Upper lobe of right lung (tissue), 1 donor: Measurements from ENCODE around the gene NR1H4. TPM values are rescaled to one million over a fixed set of nuclear protein-coding genes. Genes with fewer than 3 reads are reported as not detected.
"Not testable (repeated sequence)": the region's sequence is repeated elsewhere in the genome, so short reads cannot be mapped to it uniquely, and the experiment has no call there.

Experiments used
- ATAC-seq: fragments of 200-7000 bp; cut with Tn5 transposase; one replicate; pipeline ENCODE4 v1.9.1; 2020; ENCODE audit warnings: mild to moderate bottlenecking, moderate library complexity
- DNase-seq: peaks from one replicate; pipeline ENCODE4 v3.0.0-alpha.2; 2020
- H3K27ac ChIP-seq: fragments of 200-600 bp; one replicate; pipeline ENCODE4 v1.8.0; 2022
- H3K27me3 ChIP-seq: fragments of 200-600 bp; one replicate; pipeline ENCODE4 v1.8.0; 2022; ENCODE audit warnings: mild to moderate bottlenecking
- H3K36me3 ChIP-seq: fragments of 200-600 bp; one replicate; pipeline ENCODE4 v1.8.0; 2022
- H3K4me1 ChIP-seq: fragments of 200-600 bp; one replicate; pipeline ENCODE4 v1.8.0; 2022
- H3K4me3 ChIP-seq: fragments of 200-600 bp; one replicate; pipeline ENCODE4 v1.8.0; 2022; ENCODE audit warnings: mild to moderate bottlenecking
- H3K9me3 ChIP-seq: fragments of 200-600 bp; one replicate; pipeline ENCODE4 v1.8.0; 2022
- CTCF ChIP-seq: fragments of 200-600 bp; IDR thresholded peaks from one replicate; pipeline ENCODE4 v1.8.0; 2022; ENCODE audit warnings: antibody characterized with exemption
- intact Hi-C: fragments of 100-400 bp; cut with DNase I; formaldehyde crosslinking; loops from one replicate; pipeline ENCODE4 v1.11.0; 2022
- total RNA-seq: library from RNA; stranded (reverse); fragmentation: NEBNext Ultra II Directional; extraction: Animal tissue kit (Norgen Biotek cat#: 25700); gene quantifications from one replicate; pipeline ENCODE4 v1.2.1, GENCODE V29; 2021
- donor health status: DM: no; HTN: yes; CAD: no; lungs with severe emphysema.

Gene NR1H4
- total RNA-seq, 1 donor from 2014 or later: not detected

DNA sequence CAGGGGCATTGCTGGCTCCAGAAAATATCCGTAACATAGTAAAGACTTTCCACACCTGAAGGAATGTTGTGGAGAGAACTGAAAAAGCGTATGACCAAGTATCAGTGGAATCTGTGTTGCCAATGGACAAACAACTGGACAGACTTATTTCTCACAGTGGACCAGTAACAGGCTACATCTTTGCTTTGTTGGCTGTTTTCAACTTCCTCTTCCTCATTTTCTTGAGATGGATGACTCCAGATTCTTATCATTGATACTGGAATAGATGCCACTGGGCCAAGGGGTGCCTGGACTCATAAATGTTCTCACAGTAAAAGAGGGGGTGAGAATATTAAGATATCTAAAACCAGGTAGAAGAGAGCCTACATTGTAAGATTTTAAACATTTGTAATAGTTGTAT is 106.2 kb downstream of the NR1H4 start:
- Histone ChIP-seq H3K4me1 (no peaks in the 10 kb centered on the region), H3K36me3 (no peaks in the 10 kb centered on the region), H3K27ac (no peak overlapping the region), H3K4me3 (no peak overlapping the region), H3K9me3 (no peaks in the 10 kb centered on the region), H3K27me3 (no peaks in the 10 kb centered on the region)
- intact Hi-C loops: no loop called here
- peak; percentile 45 for ATAC-seq
- TF ChIP-seq CTCF: no peak
- no peak for DNase-seq

DNA sequence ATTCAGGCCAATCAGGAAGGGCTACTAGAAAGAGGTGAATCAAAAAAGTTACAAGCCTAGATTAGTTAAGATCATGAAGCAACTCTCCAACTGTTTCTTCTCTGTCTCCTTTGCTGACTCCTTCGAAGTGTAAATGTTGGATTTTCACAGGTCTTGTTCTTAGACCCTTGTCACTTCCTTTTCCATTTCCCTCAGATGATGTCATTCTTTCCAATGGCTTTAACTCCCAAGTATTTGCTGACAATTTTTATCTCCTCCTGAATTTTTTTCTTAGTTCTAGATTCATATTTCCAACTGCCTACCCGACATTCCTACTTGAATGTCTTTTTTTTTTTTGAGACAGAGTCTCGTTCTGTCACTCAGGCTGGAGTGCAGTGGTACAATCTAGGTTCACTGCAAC is 110.6 kb downstream of the NR1H4 start:
- H3K9me3 ChIP-seq: no peaks in the 10 kb centered on the region
- ATAC-seq (no peak), DNase-seq (no peak)
- no peaks in the 10 kb centered on the region for H3K36me3 ChIP-seq
- H3K4me1 ChIP-seq: no peaks in the 10 kb centered on the region
- H3K27ac ChIP-seq: no peak overlapping the region
- H3K27me3 ChIP-seq: no peaks in the 10 kb centered on the region
- no peak overlapping the region for H3K4me3 ChIP-seq
- TF ChIP-seq CTCF: no peak
- intact Hi-C loops: no loop called here

DNA sequence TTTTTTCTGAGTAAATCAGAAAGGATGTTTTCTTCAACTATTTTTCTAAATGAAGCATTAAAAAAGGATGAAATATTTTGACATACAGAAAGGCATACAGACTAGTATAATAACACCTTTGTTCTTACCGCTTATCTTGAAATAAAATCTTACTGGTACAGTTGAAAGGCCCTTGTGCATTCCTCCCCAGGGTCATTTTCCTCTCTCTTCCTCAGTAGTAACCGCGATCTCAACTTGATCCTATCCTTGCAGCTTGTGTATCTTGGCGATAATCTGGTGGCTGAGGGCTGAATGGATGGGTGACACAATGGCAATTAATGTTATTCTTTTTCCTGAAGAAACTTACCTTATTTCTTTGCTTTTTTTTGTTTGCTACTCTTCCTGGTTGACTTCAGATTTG is 118.3 kb downstream of the NR1H4 start:
- intact Hi-C loops: no loop called here
- Histone ChIP-seq H3K4me3 (no peak overlapping the region), H3K4me1 (no peaks in the 10 kb centered on the region), H3K9me3 (no peaks in the 10 kb centered on the region), H3K27me3 (no peaks in the 10 kb centered on the region), H3K27ac (no peak overlapping the region), H3K36me3 (no peaks in the 10 kb centered on the region)
- no peak for TF ChIP-seq CTCF
- DNase-seq (no peak), ATAC-seq (no peak)

GRCh38 chr12:100593490-100593889 is 119.8 kb downstream of the NR1H4 start:
- no peaks in the 10 kb centered on the region for H3K36me3 ChIP-seq
- H3K27me3 ChIP-seq: no peaks in the 10 kb centered on the region
- no peak overlapping the region for H3K27ac ChIP-seq
- TF ChIP-seq CTCF: no peak
- no peaks in the 10 kb centered on the region for H3K4me1 ChIP-seq
- ATAC-seq (no peak), DNase-seq (no peak)
- no peak overlapping the region for H3K4me3 ChIP-seq
- intact Hi-C loops: no loop called here
- no peaks in the 10 kb centered on the region for H3K9me3 ChIP-seq

DNA sequence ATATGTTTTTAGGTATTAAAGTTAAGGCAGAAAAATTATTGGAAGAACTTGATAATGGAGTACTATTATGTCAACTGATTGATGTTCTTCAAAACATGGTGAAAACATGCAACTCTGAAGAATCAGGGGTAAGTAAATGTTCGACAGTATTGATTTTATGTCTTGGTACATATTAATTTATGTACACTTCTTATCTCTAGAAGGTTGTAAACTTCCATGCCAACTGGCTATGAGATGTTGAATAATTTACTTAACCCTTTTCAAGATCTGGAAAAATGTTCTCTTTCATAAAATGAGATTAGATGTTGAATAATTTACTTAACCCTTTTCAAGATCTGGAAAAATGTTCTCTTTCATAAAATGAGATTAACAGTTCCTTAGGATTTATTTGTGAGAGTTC is 128.0 kb downstream of the NR1H4 start:
- Histone ChIP-seq H3K4me1 (no peaks in the 10 kb centered on the region), H3K9me3 (no peaks in the 10 kb centered on the region), H3K4me3 (no peak overlapping the region), H3K27me3 (no peaks in the 10 kb centered on the region), H3K27ac (no peak overlapping the region), H3K36me3 (no peaks in the 10 kb centered on the region)
- DNase-seq (no peak), ATAC-seq (no peak)
- TF ChIP-seq CTCF: no peak
- intact Hi-C loops: no loop called here

- intact Hi-C loops, H3K4me1 ChIP-seq, H3K9me3 ChIP-seq, DNase-seq, H3K27ac ChIP-seq, H3K27me3 ChIP-seq, H3K4me3 ChIP-seq, H3K36me3 ChIP-seq: not testable (repeated sequence)
- ATAC-seq: peak; percentile 59
These were observed 129.3 kb downstream of the NR1H4 start for GRCh38 chr12:100602997-100603396.
